ENCODE measurements around the gene RUNX1.

GRCh38 chr21:34907461-34908418 lies 141.4 kb downstream of the RUNX1 start:
- TF ChIP-seq POLR2A (IDR thresholded peaks at IDR 0.05; ENCODE audit: extremely low read depth, insufficient read length) (no peak), CTCF (IDR thresholded peaks at IDR 0.05; ENCODE audit: low read depth, low read length) (no peak), MAX (IDR thresholded peaks at IDR 0.05; ENCODE audit: low read depth, low read length) (0 out of 2 replicates have a peak, but pooled peaks have one; percentile 11), MYC (IDR thresholded peaks at IDR 0.05; ENCODE audit: low read depth, low read length) (no peak)
